ENCODE data around the gene IFNL2.

DNA sequence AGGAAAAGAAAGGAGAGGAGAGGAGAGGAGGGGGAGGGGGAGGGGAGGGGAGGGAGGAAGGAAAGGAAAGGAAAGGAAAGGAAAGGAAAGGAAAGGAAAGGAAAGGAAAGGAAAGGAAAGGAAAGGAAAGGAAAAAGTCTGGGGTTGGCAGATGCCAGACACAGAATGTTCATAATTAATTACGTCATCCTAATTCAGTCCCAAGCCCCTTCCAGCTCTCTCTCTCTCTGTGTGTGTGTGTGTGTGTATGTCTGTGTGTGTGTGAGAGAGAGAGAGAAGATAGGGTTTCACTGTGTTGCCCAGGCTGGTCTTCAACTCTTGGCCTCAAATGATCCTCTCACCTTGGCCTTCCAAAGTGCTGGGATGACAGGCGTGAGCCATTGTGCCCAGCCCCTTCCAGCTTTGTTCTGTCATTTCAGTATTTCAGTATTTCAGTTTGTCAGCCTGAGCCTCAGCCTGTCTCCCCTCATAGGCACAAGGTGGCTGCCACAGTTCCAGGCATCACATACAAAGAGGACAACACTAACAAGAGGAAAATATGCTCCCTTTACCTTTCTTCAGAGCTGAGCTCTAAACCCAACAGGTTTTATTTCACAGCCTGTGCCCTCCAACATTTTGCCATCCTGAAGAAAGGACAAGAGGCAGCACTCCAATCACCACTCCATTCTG lies 38.0 kb upstream of the IFNL2 start:
- TF ChIP-seq, protein P1, sequence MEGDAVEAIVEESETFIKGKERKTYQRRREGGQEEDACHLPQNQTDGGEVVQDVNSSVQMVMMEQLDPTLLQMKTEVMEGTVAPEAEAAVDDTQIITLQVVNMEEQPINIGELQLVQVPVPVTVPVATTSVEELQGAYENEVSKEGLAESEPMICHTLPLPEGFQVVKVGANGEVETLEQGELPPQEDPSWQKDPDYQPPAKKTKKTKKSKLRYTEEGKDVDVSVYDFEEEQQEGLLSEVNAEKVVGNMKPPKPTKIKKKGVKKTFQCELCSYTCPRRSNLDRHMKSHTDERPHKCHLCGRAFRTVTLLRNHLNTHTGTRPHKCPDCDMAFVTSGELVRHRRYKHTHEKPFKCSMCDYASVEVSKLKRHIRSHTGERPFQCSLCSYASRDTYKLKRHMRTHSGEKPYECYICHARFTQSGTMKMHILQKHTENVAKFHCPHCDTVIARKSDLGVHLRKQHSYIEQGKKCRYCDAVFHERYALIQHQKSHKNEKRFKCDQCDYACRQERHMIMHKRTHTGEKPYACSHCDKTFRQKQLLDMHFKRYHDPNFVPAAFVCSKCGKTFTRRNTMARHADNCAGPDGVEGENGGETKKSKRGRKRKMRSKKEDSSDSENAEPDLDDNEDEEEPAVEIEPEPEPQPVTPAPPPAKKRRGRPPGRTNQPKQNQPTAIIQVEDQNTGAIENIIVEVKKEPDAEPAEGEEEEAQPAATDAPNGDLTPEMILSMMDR (IDR thresholded peaks at IDR 0.05) = no peak
- no peak for TF ChIP-seq POLR2A (IDR thresholded peaks at IDR 0.05)
